Subcutaneous abdominal adipose tissue (tissue), 5 donors: ENCODE data around the gene MRPL30.
"Not testable (repeated sequence)": the region's sequence is repeated elsewhere in the genome, so short reads cannot be mapped to it uniquely, and the experiment has no call there.

Experiments used
- H3K27ac ChIP-seq: one replicate; pipeline ENCODE4 v1.7.0; 2013; ENCODE audit warnings: low read depth, mild to moderate bottlenecking, inconsistent platforms, low read length, moderate library complexity
- H3K27me3 ChIP-seq, 5 donors: one replicate each; pipeline ENCODE4 v1.7.0; 2013; ENCODE audit warnings: low read length in 5 of 5, inconsistent platforms in 1 of 5; ENCODE audit not compliant: control insufficient read depth in 5 of 5, insufficient read depth in 4 of 5
- H3K36me3 ChIP-seq, 5 donors: one replicate each; pipeline ENCODE4 v1.7.0; 2013; ENCODE audit warnings: low read length in 5 of 5; ENCODE audit not compliant: control insufficient read depth in 5 of 5, insufficient read depth in 5 of 5
- H3K4me1 ChIP-seq, 5 donors: one replicate each; pipeline ENCODE4 v1.7.0; 2013; ENCODE audit warnings: low read length in 5 of 5, mild to moderate bottlenecking in 3 of 5, moderate library complexity in 1 of 5; ENCODE audit not compliant: control insufficient read depth in 5 of 5, insufficient read depth in 5 of 5
- H3K4me3 ChIP-seq, 5 donors: one replicate each; pipeline ENCODE4 v1.7.0; 2013; ENCODE audit warnings: low read length in 5 of 5, low read depth in 1 of 5
- H3K9ac ChIP-seq, 5 donors: one replicate each; pipeline ENCODE4 v1.7.0; 2013; ENCODE audit warnings: low read length in 5 of 5, mild to moderate bottlenecking in 4 of 5, moderate library complexity in 3 of 5
- H3K9me3 ChIP-seq, 5 donors: one replicate each; pipeline ENCODE4 v1.7.0; 2013; ENCODE audit warnings: low read length in 5 of 5; ENCODE audit not compliant: control insufficient read depth in 5 of 5
- donor health status: healthy.
- donor health status: healthy.
- donor health status: healthy.
- donor health status: healthy.
- donor health status: healthy.

MRPL30 gene

GRCh38 chr2:99183025-99183424 is 2.0 kb downstream of the MRPL30 start:
- Histone ChIP-seq H3K4me1 (peaks cover 0 to 31% (median 26%) of the 10 kb centered on the region in 5 donors), H3K27me3 (no peaks in the 10 kb centered on the region), H3K27ac (no peak overlapping the region), H3K4me3 (no peak overlapping the region), H3K36me3 (peaks cover 0 to 6% (median 3%) of the 10 kb centered on the region in 5 donors), H3K9ac (no peak overlapping the region), H3K9me3 (no peaks in the 10 kb centered on the region)

- no peak overlapping the region for H3K27ac ChIP-seq
- H3K4me1 ChIP-seq = peaks cover 0 to 20% (median 18%) of the 10 kb centered on the region in 5 donors
- no peaks in the 10 kb centered on the region for H3K27me3 ChIP-seq
These were observed 3.8 kb downstream of the MRPL30 start for GRCh38 chr2:99184811-99185210.

GRCh38 chr2:99187011-99187410 is 6.0 kb downstream of the MRPL30 start:
- H3K4me3 ChIP-seq = no peak overlapping the region
- no peak overlapping the region for H3K27ac ChIP-seq
- no peak overlapping the region for H3K9ac ChIP-seq
- no peaks in the 10 kb centered on the region for H3K27me3 ChIP-seq
- H3K4me1 ChIP-seq = peaks cover 0 to 6% (median 2%) of the 10 kb centered on the region in 5 donors
- peaks cover 4 to 37% (median 24%) of the 10 kb centered on the region in 5 donors for H3K36me3 ChIP-seq
- no peaks in the 10 kb centered on the region for H3K9me3 ChIP-seq

More at GRCh38 chr2:99184811-99185210, 3.8 kb downstream of the MRPL30 start:
- Histone ChIP-seq H3K9me3 (no peaks in the 10 kb centered on the region), H3K4me3 (no peak overlapping the region), H3K36me3 (peaks cover 3 to 18% (median 16%) of the 10 kb centered on the region in 5 donors), H3K9ac (no peak overlapping the region)

- Histone ChIP-seq H3K9ac (no peak overlapping the region), H3K27ac (no peak overlapping the region), H3K36me3 (peaks cover 6 to 42% (median 30%) of the 10 kb centered on the region in 5 donors), H3K9me3 (no peaks in the 10 kb centered on the region), H3K4me1 (peaks cover 0 to 5% (median 0%) of the 10 kb centered on the region in 5 donors), H3K4me3 (no peak overlapping the region), H3K27me3 (no peaks in the 10 kb centered on the region)
These were observed 7.4 kb downstream of the MRPL30 start for GRCh38 chr2:99188357-99188756.

GRCh38 chr2:99190548-99190947 is 9.6 kb downstream of the MRPL30 start:
- H3K9me3 ChIP-seq = no peaks in the 10 kb centered on the region
- H3K4me3 ChIP-seq = no peak overlapping the region
- peaks cover 9 to 46% (median 37%) of the 10 kb centered on the region in 5 donors for H3K36me3 ChIP-seq
- no peak overlapping the region for H3K9ac ChIP-seq
- H3K27me3 ChIP-seq = no peaks in the 10 kb centered on the region
- H3K27ac ChIP-seq = no peak overlapping the region
- no peaks in the 10 kb centered on the region for H3K4me1 ChIP-seq

- H3K4me3 ChIP-seq, H3K9ac ChIP-seq, H3K4me1 ChIP-seq, H3K27ac ChIP-seq, H3K9me3 ChIP-seq, H3K27me3 ChIP-seq: not testable (repeated sequence)
- H3K36me3 ChIP-seq = peaks cover 27 to 59% (median 45%) of the 10 kb centered on the region in 5 donors
These were observed 11.4 kb downstream of the MRPL30 start for GRCh38 chr2:99192364-99192763.

- H3K27ac ChIP-seq = no peak overlapping the region
- no peak overlapping the region for H3K4me3 ChIP-seq
- no peak overlapping the region for H3K9ac ChIP-seq
- no peaks in the 10 kb centered on the region for H3K9me3 ChIP-seq
- H3K4me1 ChIP-seq = no peaks in the 10 kb centered on the region
- H3K27me3 ChIP-seq = no peaks in the 10 kb centered on the region
- peaks cover 18 to 46% (median 34%) of the 10 kb centered on the region in 5 donors for H3K36me3 ChIP-seq
These were observed 17.3 kb downstream of the MRPL30 start for GRCh38 chr2:99198103-99198841.

- Histone ChIP-seq H3K27ac (no peak overlapping the region), H3K36me3 (peaks cover 10 to 42% (median 33%) of the 10 kb centered on the region in 5 donors), H3K4me1 (no peaks in the 10 kb centered on the region), H3K4me3 (no peak overlapping the region), H3K9me3 (no peaks in the 10 kb centered on the region), H3K9ac (no peak overlapping the region), H3K27me3 (no peaks in the 10 kb centered on the region)
These were observed 19.3 kb downstream of the MRPL30 start for GRCh38 chr2:99200076-99200800.

- H3K9me3 ChIP-seq = no peaks in the 10 kb centered on the region
- H3K9ac ChIP-seq = no peak overlapping the region
- H3K27ac ChIP-seq = no peak overlapping the region
- H3K4me1 ChIP-seq = no peaks in the 10 kb centered on the region
- H3K36me3 ChIP-seq = peaks cover 1 to 23% (median 15%) of the 10 kb centered on the region in 5 donors
- H3K4me3 ChIP-seq = no peak overlapping the region
- H3K27me3 ChIP-seq = no peaks in the 10 kb centered on the region
These were observed 21.1 kb downstream of the MRPL30 start for GRCh38 chr2:99201959-99202678.
